GM21360 (cell line): Measurements from ENCODE around the gene RARA.

Experiments used
- ATAC-seq: cut with Tn5 transposase; IDR thresholded peaks from one replicate; pipeline ENCODE4 v1.9.1; 2021; ENCODE audit warnings: mild to moderate bottlenecking, moderate library complexity; ENCODE audit not compliant: unreplicated experiment

RARA gene

GRCh38 chr17:40344421-40345160 lies 35.6 kb downstream of the RARA start:
- no peak for ATAC-seq

GRCh38 chr17:40345161-40345993 lies 36.4 kb downstream of the RARA start:
- no peak for ATAC-seq

- no peak for ATAC-seq
These were observed 37.2 kb downstream of the RARA start for GRCh38 chr17:40345994-40346764.

- ATAC-seq, result no peak
These were observed 37.8 kb downstream of the RARA start for GRCh38 chr17:40346765-40347158.

DNA sequence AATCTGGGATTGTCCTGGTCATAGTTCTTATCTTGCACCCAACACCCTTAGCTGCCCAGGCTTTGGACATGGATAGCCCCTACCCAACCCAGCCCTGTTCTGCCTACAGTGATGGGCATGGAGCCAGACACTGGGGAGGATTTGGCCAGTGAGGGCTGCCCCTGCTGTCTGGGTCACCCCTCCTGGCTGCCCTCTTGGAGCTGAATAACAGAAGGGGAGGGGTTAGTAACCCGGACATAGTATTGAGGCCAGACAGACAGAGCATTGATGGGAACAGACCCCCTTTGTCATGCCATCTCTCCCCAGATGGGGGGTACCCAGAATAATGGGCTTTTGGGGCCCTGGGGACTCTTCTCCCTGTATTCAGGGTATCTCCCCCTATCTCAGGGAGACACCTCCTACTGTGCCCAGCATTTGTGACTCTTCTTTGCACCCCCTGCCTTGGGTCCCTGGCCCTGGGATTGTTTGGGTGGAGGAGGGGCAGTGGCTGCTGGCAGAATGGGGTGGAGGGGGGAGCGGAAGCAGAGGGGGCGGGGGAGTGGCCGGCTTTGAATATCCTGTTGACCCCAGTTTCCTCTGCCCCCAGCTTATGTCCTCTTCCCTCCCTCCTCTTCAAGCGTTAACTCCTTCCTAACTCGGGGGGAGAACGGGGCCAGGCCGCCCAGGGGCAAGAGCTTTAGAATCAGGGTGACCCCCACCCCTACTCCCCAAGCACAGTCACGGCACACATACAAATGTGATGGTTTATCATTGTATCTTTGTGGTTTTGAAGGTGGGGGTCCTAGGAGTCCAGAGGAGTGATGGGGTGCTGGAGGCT lies 38.5 kb downstream of the RARA start:
- ATAC-seq, result no peak

- ATAC-seq, result no peak
These were observed 39.1 kb downstream of the RARA start for GRCh38 chr17:40348136-40348504.

- ATAC-seq, result no peak
These were observed 39.8 kb downstream of the RARA start for GRCh38 chr17:40348562-40349476.

- ATAC-seq, result no peak
These were observed 40.5 kb downstream of the RARA start for GRCh38 chr17:40349477-40349894.

DNA sequence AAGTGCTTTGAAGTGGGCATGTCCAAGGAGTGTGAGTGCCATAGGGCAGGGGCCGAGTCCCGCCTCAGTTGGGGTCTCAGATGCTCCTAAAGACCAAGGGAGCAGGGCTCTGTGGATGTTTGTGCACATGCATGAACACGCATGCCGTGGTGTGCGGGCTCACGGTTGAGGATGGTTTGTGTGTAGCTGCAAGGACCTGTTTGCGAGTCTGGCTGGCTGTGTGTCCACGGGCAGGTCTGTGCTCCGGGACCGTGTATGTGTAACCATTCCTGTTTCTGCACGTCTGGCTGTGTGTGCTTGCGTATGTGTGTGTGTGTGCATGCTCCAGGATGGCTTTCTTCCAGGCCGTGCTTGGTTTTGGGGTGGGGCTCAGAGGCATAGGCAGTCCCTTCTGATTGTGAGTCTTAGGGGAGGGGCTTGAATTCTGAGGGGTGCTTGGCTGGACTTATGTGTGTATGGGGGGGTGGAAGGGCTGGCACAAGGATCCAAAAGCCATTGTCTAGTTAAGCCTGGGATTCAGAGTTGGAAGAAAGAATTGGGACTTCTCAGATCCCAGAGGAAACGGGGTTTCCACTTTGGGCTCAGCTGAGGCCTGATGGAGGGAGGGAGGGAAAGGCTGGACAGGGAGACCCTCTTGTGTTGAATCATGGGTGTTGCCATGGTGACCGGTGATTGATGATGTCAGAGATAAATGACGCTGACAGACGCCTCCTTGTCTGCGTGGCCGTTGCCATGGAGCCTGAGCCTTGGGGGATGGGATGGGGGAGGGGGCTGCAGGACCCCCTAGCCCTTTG lies 41.1 kb downstream of the RARA start:
- no peak for ATAC-seq

GRCh38 chr17:40350689-40351358 lies 41.8 kb downstream of the RARA start:
- ATAC-seq, result no peak

- ATAC-seq, result no peak
These were observed 42.6 kb downstream of the RARA start for GRCh38 chr17:40351359-40352236.

DNA sequence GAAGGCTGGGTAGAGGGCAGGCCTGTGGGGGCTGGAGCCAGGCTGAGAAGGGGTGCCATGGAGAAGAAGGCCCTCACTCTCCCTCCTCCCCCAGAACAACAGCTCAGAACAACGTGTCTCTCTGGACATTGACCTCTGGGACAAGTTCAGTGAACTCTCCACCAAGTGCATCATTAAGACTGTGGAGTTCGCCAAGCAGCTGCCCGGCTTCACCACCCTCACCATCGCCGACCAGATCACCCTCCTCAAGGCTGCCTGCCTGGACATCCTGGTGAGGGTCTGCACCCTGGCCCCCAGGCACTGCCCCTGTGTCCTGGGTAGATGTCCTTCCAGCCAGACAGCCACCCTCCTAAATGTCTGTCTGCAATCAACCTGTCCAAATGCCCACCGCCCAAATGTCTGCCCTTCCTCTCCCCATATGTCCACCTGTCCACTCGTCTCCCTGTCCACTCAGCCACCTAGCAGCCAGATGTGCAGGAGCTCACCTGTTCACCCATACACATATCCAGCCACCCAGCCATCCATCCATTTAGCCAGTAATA lies 43.3 kb downstream of the RARA start:
- no peak for ATAC-seq

GRCh38 chr17:40352779-40353394 lies 43.9 kb downstream of the RARA start:
- no peak for ATAC-seq

DNA sequence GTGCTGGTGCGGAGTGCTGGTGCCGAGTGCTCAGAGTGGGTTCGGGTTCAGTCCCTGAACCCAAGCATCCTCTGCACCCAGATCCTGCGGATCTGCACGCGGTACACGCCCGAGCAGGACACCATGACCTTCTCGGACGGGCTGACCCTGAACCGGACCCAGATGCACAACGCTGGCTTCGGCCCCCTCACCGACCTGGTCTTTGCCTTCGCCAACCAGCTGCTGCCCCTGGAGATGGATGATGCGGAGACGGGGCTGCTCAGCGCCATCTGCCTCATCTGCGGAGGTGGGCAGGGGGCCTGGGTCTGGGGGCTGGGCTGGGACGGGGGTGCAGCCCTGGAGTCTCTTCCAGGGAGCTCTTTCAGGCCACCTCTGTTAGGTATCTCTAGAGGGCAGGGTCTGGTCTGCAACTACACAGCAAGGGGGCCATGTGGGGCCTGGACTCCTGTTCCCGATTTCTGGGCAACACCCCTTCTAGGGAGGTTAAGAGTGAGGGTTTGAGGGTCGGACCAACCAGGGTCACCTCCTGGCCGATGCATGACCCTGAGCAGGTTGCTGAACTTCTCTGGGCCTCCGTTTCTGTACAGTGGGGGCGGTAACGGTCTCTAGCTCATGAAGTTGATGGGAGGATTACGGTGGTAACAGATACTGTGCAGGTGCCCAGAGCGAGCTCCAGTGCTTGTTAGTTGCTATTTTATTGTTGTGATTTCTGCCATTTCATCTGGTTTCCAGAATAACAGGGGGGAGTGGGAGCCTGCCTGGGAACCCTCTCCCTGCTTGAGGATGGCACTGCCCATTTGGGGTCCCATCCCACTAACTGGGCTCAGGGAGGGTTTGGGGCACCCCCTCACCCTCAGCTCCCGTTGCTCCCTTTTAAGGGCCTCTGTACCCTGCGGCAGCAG lies 45.5 kb downstream of the RARA start:
- no peak for ATAC-seq

GRCh38 chr17:40355123-40355803 lies 46.3 kb downstream of the RARA start:
- ATAC-seq, result no peak
